DOHH2 (cell line): ENCODE data around the gene ST7.

Experiments
- H3F3A ChIP-seq: fragments of 200-600 bp; sonication (generic), shearing (Covaris generic); 2 replicates; pipeline ENCODE4 v1.6.0; 2016; ENCODE audit warnings: antibody characterized with exemption, mild to moderate bottlenecking; ENCODE audit not compliant: control insufficient read depth, insufficient read depth
- H3K27ac ChIP-seq: fragments of 200-600 bp; sonication (generic); 2 replicates; pipeline ENCODE4 v1.5.1; 2014; ENCODE audit warnings: low read depth, mild to moderate bottlenecking, low read length, moderate library complexity
- H3K27me3 ChIP-seq: fragments of 200-600 bp; sonication (generic); 2 replicates; pipeline ENCODE4 v1.6.1; 2014; ENCODE audit warnings: mild to moderate bottlenecking, low read length, mixed read lengths; ENCODE audit not compliant: control insufficient read depth
- H3K36me3 ChIP-seq: fragments of 200-600 bp; sonication (generic); 2 replicates; pipeline ENCODE4 v1.6.1; 2014; ENCODE audit warnings: mild to moderate bottlenecking, low read length, moderate library complexity, mixed read lengths; ENCODE audit not compliant: control insufficient read depth
- H3K4me1 ChIP-seq: fragments of 200-600 bp; sonication (generic); 2 replicates; pipeline ENCODE4 v1.6.1; 2014; ENCODE audit warnings: mild to moderate bottlenecking, low read length, mixed read lengths; ENCODE audit not compliant: control insufficient read depth
- H3K4me2 ChIP-seq: fragments of 200-600 bp; sonication (generic); 2 replicates; pipeline ENCODE4 v1.6.0; 2014; ENCODE audit warnings: mild to moderate bottlenecking, low read length, moderate library complexity
- H3K4me3 ChIP-seq: fragments of 200-600 bp; sonication (generic); 2 replicates; pipeline ENCODE4 v1.5.1; 2014; ENCODE audit warnings: mild to moderate bottlenecking, low read length, mixed read lengths
- H3K79me2 ChIP-seq: fragments of 200-600 bp; sonication (generic); 2 replicates; pipeline ENCODE4 v1.6.1; 2014; ENCODE audit warnings: mild to moderate bottlenecking, low read length, mixed read lengths; ENCODE audit not compliant: control insufficient read depth
- H3K9me2 ChIP-seq: fragments of 200-600 bp; sonication (generic); replicated peaks from 2 replicates; pipeline ENCODE4 v1.6.1; 2014; ENCODE audit warnings: mild to moderate bottlenecking, low read length, mixed read lengths; ENCODE audit not compliant: control insufficient read depth
- H3K9me3 ChIP-seq: fragments of 200-600 bp; sonication (generic); 2 replicates; pipeline ENCODE4 v1.6.1; 2014; ENCODE audit warnings: antibody characterized with exemption, low read length, mixed read lengths; ENCODE audit not compliant: control insufficient read depth, insufficient read depth
- H4K20me1 ChIP-seq: fragments of 200-600 bp; sonication (generic); 2 replicates; pipeline ENCODE4 v1.6.0; 2014; ENCODE audit warnings: low read depth, mild to moderate bottlenecking, antibody characterized with exemption, low read length, moderate library complexity; ENCODE audit not compliant: control insufficient read depth, insufficient read depth
- CTCF ChIP-seq: fragments of 200-600 bp; sonication (generic); IDR thresholded peaks from one replicate; pipeline ENCODE4 v1.5.1; 2014; ENCODE audit warnings: antibody characterized with exemption, mild to moderate bottlenecking, low read depth, low read length; ENCODE audit not compliant: poor library complexity, severe bottlenecking
- EZH2phosphoT487 ChIP-seq: fragments of 200-600 bp; sonication (generic); IDR thresholded peaks from 2 replicates; pipeline ENCODE4 v1.6.1; 2017; ENCODE audit warnings: borderline replicate concordance, mild to moderate bottlenecking, antibody characterized with exemption, low read length, moderate library complexity, mixed read lengths

ST7 gene

DNA sequence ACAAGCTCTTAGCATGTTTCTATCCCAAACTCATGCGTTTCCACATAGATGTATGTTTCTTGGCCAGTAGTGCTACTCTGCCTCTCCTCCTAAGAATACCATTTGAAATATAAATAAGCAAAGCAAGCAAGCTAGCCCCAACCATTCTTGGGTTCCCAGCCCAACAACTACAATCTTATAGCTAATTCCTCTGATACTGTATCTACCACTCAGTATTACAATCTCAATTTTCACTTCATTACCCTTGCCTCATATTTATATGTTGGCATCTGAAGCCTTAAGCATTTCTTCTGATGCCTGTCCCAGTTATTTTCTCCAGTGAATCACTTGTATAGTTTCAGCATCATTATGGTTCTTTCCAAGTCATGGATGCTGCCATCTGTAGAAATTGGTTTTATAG, 181.1 kb downstream of the ST7 start:
- H3F3A ChIP-seq: no peaks in the 10 kb centered on the region
- no peaks in the 10 kb centered on the region for H3K9me2 ChIP-seq
- no peaks in the 10 kb centered on the region for H3K27me3 ChIP-seq
- TF ChIP-seq EZH2phosphoT487: no peak
- no peak for TF ChIP-seq CTCF
- H3K4me1 ChIP-seq: no peaks in the 10 kb centered on the region
- no peak overlapping the region for H3K4me2 ChIP-seq
- H4K20me1 ChIP-seq: no peaks in the 10 kb centered on the region
- H3K9me3 ChIP-seq: no peaks in the 10 kb centered on the region
- H3K27ac ChIP-seq: no peak overlapping the region
- no peaks in the 10 kb centered on the region for H3K36me3 ChIP-seq
- no peaks in the 10 kb centered on the region for H3K79me2 ChIP-seq
- no peak overlapping the region for H3K4me3 ChIP-seq

- no peaks in the 10 kb centered on the region for H3K9me3 ChIP-seq
- H3F3A ChIP-seq: no peaks in the 10 kb centered on the region
- H4K20me1 ChIP-seq: no peaks in the 10 kb centered on the region
- no peaks in the 10 kb centered on the region for H3K79me2 ChIP-seq
- no peak overlapping the region for H3K4me2 ChIP-seq
- no peaks in the 10 kb centered on the region for H3K27me3 ChIP-seq
- no peaks in the 10 kb centered on the region for H3K4me1 ChIP-seq
- H3K27ac ChIP-seq: no peak overlapping the region
- no peaks in the 10 kb centered on the region for H3K9me2 ChIP-seq
- no peak for TF ChIP-seq CTCF
- no peak for TF ChIP-seq EZH2phosphoT487
- no peak overlapping the region for H3K4me3 ChIP-seq
- no peaks in the 10 kb centered on the region for H3K36me3 ChIP-seq
Measured at GRCh38 chr7:117134889-117135552, 181.7 kb downstream of the ST7 start.

DNA sequence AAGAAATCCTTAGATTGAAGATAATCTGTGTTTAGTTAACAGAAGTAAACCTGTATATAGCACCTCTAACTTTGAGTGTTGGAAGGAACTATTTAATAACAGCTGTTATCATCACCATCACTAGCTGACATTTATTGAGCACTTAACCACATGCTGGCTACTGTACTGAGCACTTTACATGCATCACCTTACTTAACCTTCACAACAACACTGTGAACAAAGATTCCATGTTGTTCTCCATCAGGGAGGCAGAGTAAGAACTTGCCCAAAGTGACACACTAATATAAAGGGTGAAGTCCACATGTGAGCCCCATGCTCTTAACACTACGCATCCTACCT, 182.2 kb downstream of the ST7 start:
- TF ChIP-seq CTCF (no peak), EZH2phosphoT487 (no peak)
- Histone ChIP-seq H3K9me3 (no peaks in the 10 kb centered on the region), H4K20me1 (no peaks in the 10 kb centered on the region), H3K79me2 (no peaks in the 10 kb centered on the region), H3K4me1 (no peaks in the 10 kb centered on the region), H3K27me3 (no peaks in the 10 kb centered on the region), H3F3A (no peaks in the 10 kb centered on the region), H3K36me3 (no peaks in the 10 kb centered on the region), H3K9me2 (no peaks in the 10 kb centered on the region), H3K4me3 (no peak overlapping the region), H3K4me2 (no peak overlapping the region), H3K27ac (no peak overlapping the region)

DNA sequence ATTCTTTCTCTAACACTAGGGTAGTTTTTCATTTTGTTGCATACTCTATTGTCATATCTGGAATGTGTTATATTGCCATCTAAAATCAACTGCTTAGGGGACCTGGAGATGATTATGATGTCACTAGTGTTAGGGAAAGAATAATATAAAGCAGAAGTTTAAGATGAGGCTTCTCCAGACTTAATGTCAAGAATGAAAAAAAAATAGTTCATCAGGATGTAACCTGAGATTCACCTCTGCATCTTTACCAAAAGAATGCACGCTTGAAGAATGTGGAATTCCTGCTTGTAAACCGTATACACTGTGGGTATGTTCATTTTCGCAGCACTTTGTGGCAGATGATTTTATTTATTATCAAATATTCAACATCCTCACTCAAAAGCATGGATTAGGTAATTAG, 184.6 kb downstream of the ST7 start:
- Histone ChIP-seq H3K4me1 (no peaks in the 10 kb centered on the region), H3K4me2 (no peak overlapping the region), H3K4me3 (no peak overlapping the region), H3K27me3 (no peaks in the 10 kb centered on the region), H3K79me2 (no peaks in the 10 kb centered on the region), H4K20me1 (no peaks in the 10 kb centered on the region), H3K9me3 (no peaks in the 10 kb centered on the region), H3K27ac (no peak overlapping the region), H3K36me3 (no peaks in the 10 kb centered on the region), H3K9me2 (no peaks in the 10 kb centered on the region), H3F3A (no peaks in the 10 kb centered on the region)
- no peak for TF ChIP-seq EZH2phosphoT487
- no peak for TF ChIP-seq CTCF
